Brain microvascular endothelial cell (primary cell): ENCODE measurements around the gene CIC.

Experiments used
- DNase-seq: peaks from one replicate; pipeline ENCODE4 v3.0.0-alpha.2; 2020
- H3K27ac ChIP-seq: fragments of 250-450 bp; sonication (Bioruptor Pico); 2 replicates; pipeline ENCODE4 v1.5.1; 2020; ENCODE audit warnings: mild to moderate bottlenecking, moderate library complexity
- H3K27me3 ChIP-seq: fragments of 250-450 bp; sonication (Bioruptor Pico); replicated peaks from 2 replicates; pipeline ENCODE4 v1.5.1; 2020; ENCODE audit warnings: mild to moderate bottlenecking
- H3K36me3 ChIP-seq: fragments of 250-450 bp; sonication (Bioruptor Pico); replicated peaks from 2 replicates; pipeline ENCODE4 v1.5.1; 2020; ENCODE audit warnings: mild to moderate bottlenecking
- H3K4me3 ChIP-seq: 2 replicates; pipeline ENCODE4 v1.5.1; 2011; ENCODE audit warnings: low read depth, mild to moderate bottlenecking, control low read depth, low read length, moderate library complexity
- CTCF ChIP-seq: IDR thresholded peaks from 2 replicates; pipeline ENCODE4 v1.5.1; 2011; ENCODE audit warnings: low read depth, mild to moderate bottlenecking, moderate library complexity, low read length, control low read depth, inconsistent platforms; ENCODE audit errors: missing control alignments
- in situ Hi-C: cut with HindIII; loops from 2 replicates; pipeline ENCODE4 v1.10.0; 2017; ENCODE audit warnings: low sequenced_read_pairs, low pct_ligation_motif_present

CIC gene

GRCh38 chr19:42287827-42288107 is 18.7 kb downstream of the CIC start:
- peaks cover 57% of the 10 kb centered on the region for H3K36me3 ChIP-seq
- no peak for TF ChIP-seq CTCF
- no peak overlapping the region for H3K27ac ChIP-seq
- H3K4me3 ChIP-seq, result no peak overlapping the region
- in situ Hi-C loops, result no loop called here
- DNase-seq, result no peak
- no peaks in the 10 kb centered on the region for H3K27me3 ChIP-seq

- in situ Hi-C loops, result no loop called here
- no peaks in the 10 kb centered on the region for H3K27me3 ChIP-seq
- H3K36me3 ChIP-seq, result peaks cover 63% of the 10 kb centered on the region
- no peak overlapping the region for H3K27ac ChIP-seq
- no peak overlapping the region for H3K4me3 ChIP-seq
- DNase-seq, result no peak
- no peak for TF ChIP-seq CTCF
These were observed 19.3 kb downstream of the CIC start for GRCh38 chr19:42288387-42288786.

GRCh38 chr19:42288881-42289555 is 20.0 kb downstream of the CIC start:
- in situ Hi-C loops, result no loop called here
- TF ChIP-seq CTCF, result peak; percentile 7
- Histone ChIP-seq H3K27ac (no peak overlapping the region), H3K36me3 (peaks cover 68% of the 10 kb centered on the region), H3K27me3 (no peaks in the 10 kb centered on the region), H3K4me3 (no peak overlapping the region)
- DNase-seq, result no peak

- no peak overlapping the region for H3K27ac ChIP-seq
- in situ Hi-C loops, result no loop called here
- no peaks in the 10 kb centered on the region for H3K27me3 ChIP-seq
- no peak for TF ChIP-seq CTCF
- peaks cover 74% of the 10 kb centered on the region for H3K36me3 ChIP-seq
- DNase-seq, result no peak
- no peak overlapping the region for H3K4me3 ChIP-seq
These were observed 20.5 kb downstream of the CIC start for GRCh38 chr19:42289556-42290041.

DNA sequence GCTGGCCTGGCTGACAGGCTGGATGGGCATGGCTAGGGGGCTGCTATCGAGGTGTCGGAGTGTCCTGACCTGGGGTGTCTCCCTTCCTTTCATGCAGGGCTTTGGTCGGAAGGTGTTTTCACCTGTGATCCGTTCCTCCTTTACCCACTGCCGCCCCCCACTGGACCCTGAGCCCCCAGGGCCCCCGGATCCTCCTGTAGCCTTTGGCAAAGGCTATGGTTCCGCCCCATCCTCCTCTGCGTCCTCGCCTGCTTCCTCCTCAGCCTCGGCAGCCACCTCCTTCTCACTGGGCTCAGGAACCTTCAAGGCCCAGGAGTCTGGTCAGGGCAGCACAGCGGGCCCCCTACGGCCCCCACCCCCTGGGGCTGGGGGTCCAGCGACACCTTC is 21.1 kb downstream of the CIC start:
- in situ Hi-C loops, result no loop called here
- no peak for TF ChIP-seq CTCF
- H3K36me3 ChIP-seq, result peaks cover 76% of the 10 kb centered on the region
- H3K27ac ChIP-seq, result no peak overlapping the region
- no peak for DNase-seq
- no peak overlapping the region for H3K4me3 ChIP-seq
- H3K27me3 ChIP-seq, result no peaks in the 10 kb centered on the region

GRCh38 chr19:42290523-42291434 is 21.7 kb downstream of the CIC start:
- in situ Hi-C loops, result no loop called here
- TF ChIP-seq CTCF, result peak; percentile 75
- peaks cover 76% of the 10 kb centered on the region for H3K36me3 ChIP-seq
- DNase-seq, result no peak
- H3K27me3 ChIP-seq, result no peaks in the 10 kb centered on the region
- H3K27ac ChIP-seq, result no peak overlapping the region
- H3K4me3 ChIP-seq, result no peak overlapping the region
